ENCODE measurements around the gene TPMT. TPM values are rescaled to one million over a fixed set of nuclear protein-coding genes. Genes with fewer than 3 reads are reported as not detected.

The TPMT gene
- total and polyA plus RNA-seq, 2 of the 13 experiments (the other 11 are each of a cell fraction or from before 2014, with no cell fraction given) = 11.1 to 22.8 TPM

- TF ChIP-seq TFDP1 (CRISPR knock-in tag; IDR thresholded peaks at IDR 0.05; ENCODE audit: borderline replicate concordance) (peak; percentile 70; the same call in 1 of the 2 replicates), SPEN (CRISPR knock-in tag; IDR thresholded peaks at IDR 0.05; ENCODE audit: low read depth) (peak; percentile 56; the same call in 1 of the 2 replicates), ZNF781 (CRISPR knock-in tag; IDR thresholded peaks at IDR 0.05; ENCODE audit: borderline replicate concordance, not compliant biosample characterization) (peak; percentile 8), ISX (CRISPR knock-in tag; conservative IDR thresholded peaks at IDR 0.05) (0 out of 2 replicates have a peak, but pooled peaks have one; percentile 72), PAF1 (CRISPR knock-in tag; IDR thresholded peaks at IDR 0.05) (no peak), RBM39 (IDR thresholded peaks at IDR 0.05; ENCODE audit: low read depth, low read length, poor library complexity, severe bottlenecking) (peak; percentile 89), ZFP37 (CRISPR knock-in tag; IDR thresholded peaks at IDR 0.05; ENCODE audit: borderline replicate concordance) (no peak), SMARCE1 (IDR thresholded peaks at IDR 0.05; ENCODE audit: borderline replicate concordance) (no peak), ZKSCAN8 (CRISPR knock-in tag; IDR thresholded peaks at IDR 0.05; ENCODE audit: borderline replicate concordance) (no peak), GATAD2A (CRISPR knock-in tag; IDR thresholded peaks at IDR 0.05) (peak; percentile 30), RAD21 (CRISPR knock-in tag; IDR thresholded peaks at IDR 0.05) (peak; percentile 17; the same call in 1 of the 2 replicates), ZNF749 (CRISPR knock-in tag; IDR thresholded peaks at IDR 0.05; ENCODE audit: borderline replicate concordance) (no peak; the same call in 1 of the 2 replicates), ZMYM4 (CRISPR knock-in tag; IDR thresholded peaks at IDR 0.05) (peak; percentile 87), RBFOX2 (IDR thresholded peaks at IDR 0.05; ENCODE audit: low read depth, low read length) (peak; percentile 85), SOX6 (IDR thresholded peaks at IDR 0.05) (no peak), SOX6 (CRISPR knock-in tag; IDR thresholded peaks at IDR 0.05) (peak; percentile 21; the same call in 1 of the 2 replicates), ZNF563 (CRISPR knock-in tag; IDR thresholded peaks at IDR 0.05) (peak; percentile 71; the same call in 1 of the 2 replicates), NR2F6 (IDR thresholded peaks at IDR 0.05) (no peak), NR2F6 (CRISPR knock-in tag; IDR thresholded peaks at IDR 0.05) (peak; percentile 23; the same call in 1 of the 2 replicates), ZNF674 (CRISPR knock-in tag; IDR thresholded peaks at IDR 0.05; ENCODE audit: low read depth) (0 out of 2 replicates have a peak, but pooled peaks have one; percentile 82), ZNF512 (CRISPR knock-in tag; IDR thresholded peaks at IDR 0.05) (no peak), ZNF234 (CRISPR knock-in tag; conservative IDR thresholded peaks at IDR 0.05) (no peak), ZNF430 (CRISPR knock-in tag; IDR thresholded peaks at IDR 0.05) (peak; percentile 75), ZNF780A (CRISPR knock-in tag; IDR thresholded peaks at IDR 0.05) (0 out of 2 replicates have a peak, but pooled peaks have one; percentile 26), KMT2B (CRISPR knock-in tag; IDR thresholded peaks at IDR 0.05) (peak; percentile 54), AGO1 (IDR thresholded peaks at IDR 0.05; ENCODE audit: low read depth, low read length, poor library complexity, severe bottlenecking) (peak; percentile 22), YEATS4 (CRISPR knock-in tag; IDR thresholded peaks at IDR 0.05; ENCODE audit: borderline replicate concordance) (peak; percentile 35; the same call in 1 of the 2 replicates)
- TF ChIP-seq, protein P1, sequence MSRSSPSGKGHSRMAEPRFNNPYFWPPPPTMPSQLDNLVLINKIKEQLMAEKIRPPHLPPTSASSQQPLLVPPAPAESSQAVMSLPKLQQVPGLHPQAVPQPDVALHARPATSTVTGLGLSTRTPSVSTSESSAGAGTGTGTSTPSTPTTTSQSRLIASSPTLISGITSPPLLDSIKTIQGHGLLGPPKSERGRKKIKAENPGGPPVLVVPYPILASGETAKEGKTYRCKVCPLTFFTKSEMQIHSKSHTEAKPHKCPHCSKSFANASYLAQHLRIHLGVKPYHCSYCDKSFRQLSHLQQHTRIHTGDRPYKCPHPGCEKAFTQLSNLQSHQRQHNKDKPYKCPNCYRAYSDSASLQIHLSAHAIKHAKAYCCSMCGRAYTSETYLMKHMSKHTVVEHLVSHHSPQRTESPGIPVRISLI (CRISPR knock-in tag; IDR thresholded peaks at IDR 0.05; ENCODE audit: borderline replicate concordance) = 0 out of 2 replicates have a peak, but pooled peaks have one; percentile 7
Measured at GRCh38 chr6:18155150-18155863, 430 bp upstream of the TPMT start, which contains the start of gene KDM1B (continued).

Measured in HepG2 (cell line).